GM21423 (cell line): ENCODE measurements around the gene ZNF512B.
A peak's percentile ranks its signal among the peaks of the same experiment; 100 is the strongest.
"Not testable (repeated sequence)": the region's sequence is repeated elsewhere in the genome, so short reads cannot be mapped to it uniquely, and the experiment has no call there.

Experiments used
- ATAC-seq: cut with Tn5 transposase; IDR thresholded peaks from one replicate; pipeline ENCODE4 v1.9.1; 2021; ENCODE audit warnings: mild to moderate bottlenecking, moderate library complexity; ENCODE audit not compliant: unreplicated experiment

The ZNF512B gene

GRCh38 chr20:63969838-63970713 lies at the start of gene ZNF512B:
ZNF512B (minus strand) TSS chr20:63969930; CDS start chr20:63967950, 1,980 bp downstream.
- ATAC-seq = no peak

- ATAC-seq = no peak
Observed at GRCh38 chr20:64015635-64016034, 45.9 kb upstream of the ZNF512B start.

GRCh38 chr20:64012385-64013154 lies 42.8 kb upstream of the ZNF512B start:
- not testable (repeated sequence) for ATAC-seq

- no peak for ATAC-seq
Observed at GRCh38 chr20:64011366-64011779, 41.6 kb upstream of the ZNF512B start.

- peak; percentile 42 for ATAC-seq
Observed at GRCh38 chr20:64010711-64011237, 41.0 kb upstream of the ZNF512B start.

GRCh38 chr20:64009811-64010387 lies 40.2 kb upstream of the ZNF512B start:
- no peak for ATAC-seq

- ATAC-seq = no peak
Observed at GRCh38 chr20:64006902-64007301, 37.2 kb upstream of the ZNF512B start.

- no peak for ATAC-seq
Observed at GRCh38 chr20:64006490-64006889, 36.8 kb upstream of the ZNF512B start.

- ATAC-seq = no peak
Observed at GRCh38 chr20:64005394-64005793, 35.7 kb upstream of the ZNF512B start.

- ATAC-seq = no peak
Observed at GRCh38 chr20:64003960-64004725, 34.4 kb upstream of the ZNF512B start.

- ATAC-seq = no peak
Observed at GRCh38 chr20:64001607-64002011, 31.9 kb upstream of the ZNF512B start.

- ATAC-seq = no peak
Observed at GRCh38 chr20:64000906-64001305, 31.2 kb upstream of the ZNF512B start.

- no peak for ATAC-seq
Observed at GRCh38 chr20:63982937-63983336, 13.2 kb upstream of the ZNF512B start.

- ATAC-seq = peak; percentile 65
Observed at GRCh38 chr20:63980806-63981728, 11.3 kb upstream of the ZNF512B start, which contains the start of gene PRPF6. PRPF6 (plus strand) TSS chr20:63981132; CDS start chr20:63981246, 114 bp downstream.

- no peak for ATAC-seq
Observed at GRCh38 chr20:63980317-63980805, 10.6 kb upstream of the ZNF512B start.

GRCh38 chr20:63979557-63980316 lies 10.0 kb upstream of the ZNF512B start, which contains the start of gene SAMD10:
SAMD10 (minus strand) TSS chr20:63979642; CDS start chr20:63979467, 175 bp downstream.
- ATAC-seq = no peak

- ATAC-seq = no peak
Observed at GRCh38 chr20:63979229-63979556, 9.5 kb upstream of the ZNF512B start.
